HepG2 (cell line): Measurements from ENCODE around the gene NOG. TPM values are rescaled to one million over a fixed set of nuclear protein-coding genes. Genes with fewer than 3 reads are reported as not detected.

Experiments used
- ATAC-seq: fragments of 200-7000 bp; cut with Tn5 transposase; 3 replicates; pipeline ENCODE4 v1.9.1; 2020; ENCODE audit warnings: mild to moderate bottlenecking, moderate library complexity
- BruUV-seq: library from RNA; stranded (reverse); fragments of 400-500 nt; replicated peaks from 2 replicates; lab custom pipeline; 2021; lab: Mats Ljungman, UMichigan
- CTCF ChIA-PET: fragments of 300-600 bp; formaldehyde crosslinking; extraction: SDS; loops from one replicate; lab custom pipeline; 2021; ENCODE audit warnings: low total read pairs, inconsistent platforms, low intra/inter-chr PET ratio; lab: Yijun Ruan, JAX
- POLR2A ChIA-PET: fragments of 350-600 bp; sonication (Branson Sonifier 250); formaldehyde crosslinking; loops from one replicate; lab custom pipeline; 2020; ENCODE audit warnings: antibody characterized with exemption, inconsistent platforms; lab: Yijun Ruan, JAX
- DNase-seq: peaks from one replicate; pipeline ENCODE4 v3.0.0-alpha.2; 2015; ENCODE audit warnings: low spot score
- FAIRE-seq: peaks from 3 replicates; lab custom pipeline; 2011; peaks lifted over from hg19 to GRCh38; lab: Jason Lieb, UNC
- H2AFZ ChIP-seq: one replicate; pipeline ENCODE4 v1.6.1; 2011; ENCODE audit warnings: low read length, inconsistent platforms
- H3K27ac ChIP-seq: fragments of 300-600 bp; 3 replicates; pipeline ENCODE4 v1.8.0; 2011; ENCODE audit warnings: mixed run types, mild to moderate bottlenecking, mixed read lengths, low read length, inconsistent platforms; ENCODE audit not compliant: insufficient read depth; ENCODE audit errors: extremely low read length
- H3K27me3 ChIP-seq, 2 experiments: fragments of 200-600 bp in 1 of 2; 2 replicates in 1 of 2; 3 replicates in 1 of 2; pipeline versions ENCODE4 v1.6.0 to v1.8.0; 2011; ENCODE audit warnings: low read length in 2 of 2, mild to moderate bottlenecking in 2 of 2, moderate library complexity in 2 of 2, inconsistent platforms in 1 of 2; ENCODE audit not compliant: insufficient read depth in 2 of 2, control insufficient read depth in 1 of 2
- H3K36me3 ChIP-seq, 2 experiments: fragments of 200-600 bp in 1 of 2; replicated peaks in 1 of 2; 2 replicates in 1 of 2; 3 replicates in 1 of 2; pipeline versions ENCODE4 v1.5.1 to v1.8.0; 2011; ENCODE audit warnings: low read length in 2 of 2, inconsistent platforms in 1 of 2; ENCODE audit not compliant: insufficient read depth in 2 of 2, control insufficient read depth in 1 of 2
- H3K4me1 ChIP-seq: 2 replicates; pipeline ENCODE4 v1.5.1; 2012; ENCODE audit warnings: low read length, inconsistent platforms; ENCODE audit not compliant: insufficient read depth
- H3K4me2 ChIP-seq: 2 replicates; pipeline ENCODE4 v1.6.0; 2011; ENCODE audit warnings: low read depth, low read length, inconsistent platforms
- H3K4me3 ChIP-seq, 3 experiments: fragments of 200-600 bp in 1 of 3; sonication (generic), shearing (Covaris generic) in 1 of 3; replicated peaks in 1 of 3; 2 replicates each; pipeline ENCODE4 v1.5.1; 2011 to 2016; ENCODE audit warnings: low read length in 3 of 3, inconsistent platforms in 2 of 3, low read depth in 2 of 3, mild to moderate bottlenecking in 2 of 3, control low read depth in 1 of 3, mixed read lengths in 1 of 3; ENCODE audit not compliant: insufficient read depth in 1 of 3
- H3K79me2 ChIP-seq: one replicate; pipeline ENCODE4 v1.6.1; 2011; ENCODE audit warnings: low read length, inconsistent platforms; ENCODE audit not compliant: insufficient read depth
- H3K9ac ChIP-seq: 2 replicates; pipeline ENCODE4 v1.6.0; 2011; ENCODE audit warnings: mild to moderate bottlenecking, low read depth, low read length, inconsistent platforms; ENCODE audit not compliant: insufficient read depth
- H3K9me3 ChIP-seq: 2 replicates; pipeline ENCODE4 v1.5.1; 2012; ENCODE audit warnings: mild to moderate bottlenecking, low read length
- H4K20me1 ChIP-seq: 2 replicates; pipeline ENCODE4 v1.6.0; 2011; ENCODE audit warnings: inconsistent platforms, mild to moderate bottlenecking, low read length, moderate library complexity; ENCODE audit not compliant: insufficient read depth
- ARID3A ChIP-seq: IDR thresholded peaks from 2 replicates; pipeline ENCODE4 v1.6.1; 2012; ENCODE audit warnings: low read depth, low read length, improper control_type of control experiment
- ATF7-NPFF ChIP-seq: sonication (generic); formaldehyde crosslinking; IDR thresholded peaks from 2 replicates; pipeline ENCODE4 v1.8.1; 2023; ENCODE audit warnings: mild to moderate bottlenecking, low read depth, missing genetic modification reagents, moderate library complexity
- BORCS8-MEF2B ChIP-seq: sonication (generic); formaldehyde crosslinking; IDR thresholded peaks from 2 replicates; pipeline ENCODE4 v1.8.0; 2022; ENCODE audit warnings: mild to moderate bottlenecking, missing genetic modification reagents
- LRRFIP1 ChIP-seq: sonication (generic); formaldehyde crosslinking; conservative IDR thresholded peaks from 2 replicates; pipeline ENCODE4 v1.4.0; 2020; ENCODE audit warnings: missing genetic modification reagents
- MAFF ChIP-seq: IDR thresholded peaks from 2 replicates; pipeline ENCODE4 v1.6.1; 2011; ENCODE audit warnings: low read depth, low read length, improper control_type of control experiment
- MAFK ChIP-seq, 2 experiments: IDR thresholded peaks in 1 of 2; conservative IDR thresholded peaks in 1 of 2; 2 replicates each; pipeline ENCODE4 v1.6.1; 2011; ENCODE audit warnings: improper control_type of control experiment in 2 of 2, low read length in 2 of 2
- NFE2L2 ChIP-seq: fragments of 150-350 bp; IDR thresholded peaks from 2 replicates; pipeline ENCODE4 v1.6.1; 2014; ENCODE audit warnings: low read length
- SP2 ChIP-seq: sonication (generic); formaldehyde crosslinking; IDR thresholded peaks from 2 replicates; pipeline ENCODE4 v1.5.1; 2020; ENCODE audit warnings: mild to moderate bottlenecking, missing genetic modification reagents
- TBP ChIP-seq: sonication (generic); formaldehyde crosslinking; IDR thresholded peaks from 2 replicates; pipeline ENCODE4 v1.5.0; 2020; ENCODE audit warnings: missing genetic modification reagents
- ZBTB25 ChIP-seq: IDR thresholded peaks from 2 replicates; pipeline ENCODE4 v1.6.1; 2018; ENCODE audit warnings: missing genetic modification reagents
- ZFP41 ChIP-seq: sonication (generic); formaldehyde crosslinking; IDR thresholded peaks from 2 replicates; pipeline ENCODE4 v1.4.0; 2020; ENCODE audit warnings: mild to moderate bottlenecking, missing genetic modification reagents, borderline replicate concordance
- ZIK1 ChIP-seq: sonication (generic); formaldehyde crosslinking; IDR thresholded peaks from 2 replicates; pipeline ENCODE4 v1.5.0; 2020; ENCODE audit warnings: mild to moderate bottlenecking, low read depth, missing genetic modification reagents, borderline replicate concordance
- ZNF446 ChIP-seq: sonication (generic); formaldehyde crosslinking; IDR thresholded peaks from 2 replicates; pipeline ENCODE4 v1.5.0; 2020; ENCODE audit warnings: mild to moderate bottlenecking, missing genetic modification reagents
- ZNF816 ChIP-seq: sonication (generic); formaldehyde crosslinking; IDR thresholded peaks from 2 replicates; pipeline ENCODE4 v1.8.0; 2022; ENCODE audit warnings: missing genetic modification reagents, mild to moderate bottlenecking, borderline replicate concordance
- WGBS: methylation state at CpG from one replicate; pipeline ENCODE4 v1.1.6; 2017; ENCODE audit warnings: low lambda C conversion rate; 5-methylcytosine and 5-hydroxymethylcytosine counted together
- in situ Hi-C: cut with HindIII; loops from 2 replicates; pipeline ENCODE4 v1.10.0; 2017; ENCODE audit warnings: low pct_unique_long_range_greater_than_20kb; ENCODE audit not compliant: extremely low pct_ligation_motif_present
- intact Hi-C: fragments of 100-400 bp; cut with micrococcal nuclease; formaldehyde crosslinking; loops from one replicate; pipeline ENCODE4 v1.10.0; 2022; ENCODE audit not compliant: unreplicated experiment
- polyA plus RNA-seq, 8 experiments: library from polyadenylated mRNA; depleted of rRNA in 3 of 8; stranded (reverse) in 7 of 8; unstranded in 1 of 8; fragments of >200 nt; fragmentation: Illumina TruSeq in 4 of 8; extraction: Trizol in 4 of 8; gene quantifications; 2 replicates each; pipeline versions ENCODE4 v1.2.1 to v1.2.3, GENCODE V29; 2011 to 2016; ENCODE audit warnings: low read depth in 4 of 8, missing spikeins in 1 of 8, mixed read lengths in 1 of 8; ENCODE audit not compliant: insufficient read depth in 1 of 8
- total RNA-seq, 5 experiments: library from RNA; depleted of rRNA; stranded (reverse); fragments of >200 nt; fragmentation: Illumina TruSeq; extraction: Trizol; gene quantifications; 2 replicates each; pipeline ENCODE4 v1.2.3, GENCODE V29; 2016; ENCODE audit warnings: low read depth in 1 of 5

Gene NOG
- total and polyA plus RNA-seq, 2 of the 13 experiments (the other 11 are each of a cell fraction or from before 2014, with no cell fraction given), result not detected

- WGBS, result 9% methylated on average over 5 of the region's 5 CpGs
- Histone ChIP-seq H3K27me3 (peaks cover 0 to 28% of the 10 kb centered on the region in 2 experiments; a peak in 3 of 5 replicates), H3K9ac (no peak overlapping the region), H4K20me1 (no peaks in the 10 kb centered on the region), H3K4me2 (no peak overlapping the region), H3K36me3 (no peaks in the 10 kb centered on the region), H3K27ac (no peak overlapping the region), H3K4me1 (no peaks in the 10 kb centered on the region), H3K79me2 (no peaks in the 10 kb centered on the region), H3K4me3 (no peak overlapping the region), H2AFZ (no peak overlapping the region), H3K9me3 (no peaks in the 10 kb centered on the region)
- intact Hi-C loops, result no loop called here
- DNase-seq (no peak), ATAC-seq (no peak), FAIRE-seq (no peak)
- ChIA-PET CTCF (no interaction called here), POLR2A (no interaction called here)
- no TSS peak for BruUV-seq
- in situ Hi-C loops, result no loop called here
- TF ChIP-seq MAFF, result 0 out of 2 replicates have a peak, but pooled peaks have one; percentile 5
- no peak for TF ChIP-seq ARID3A
- TF ChIP-seq ATF7-NPFF (CRISPR knock-in tag), result no peak
- no peak for TF ChIP-seq ZFP41 (CRISPR knock-in tag)
- TF ChIP-seq LRRFIP1 (CRISPR knock-in tag), result no peak
- no peak for TF ChIP-seq TBP (CRISPR knock-in tag)
- TF ChIP-seq BORCS8-MEF2B, result no peak
- no peak for TF ChIP-seq ZNF446 (CRISPR knock-in tag)
- no peak for TF ChIP-seq SP2 (CRISPR knock-in tag)
- TF ChIP-seq MAFK (conservative IDR thresholded peaks at IDR 0.05 in 1 of 2, IDR thresholded peaks at IDR 0.05 in 1 of 2; ENCODE audit: low read length in 2 of 2), result peak in 1 of 2 experiments; percentile 27; a peak in 1 of 4 replicates
- no peak for TF ChIP-seq ZIK1 (CRISPR knock-in tag)
- no peak for TF ChIP-seq NFE2L2
- TF ChIP-seq ZBTB25 (CRISPR knock-in tag), result no peak
- no peak for TF ChIP-seq ZNF816 (CRISPR knock-in tag)
Observed at GRCh38 chr17:56577190-56577842, 16.2 kb upstream of the NOG start.
